ENCODE data around the gene DBH. TPM values are rescaled to one million over a fixed set of nuclear protein-coding genes. Genes with fewer than 3 reads are reported as not detected.

DBH gene
- total and polyA plus RNA-seq, 2 donors (not counting 1 experiment from before 2014, with no cell fraction given), result not detected

DNA sequence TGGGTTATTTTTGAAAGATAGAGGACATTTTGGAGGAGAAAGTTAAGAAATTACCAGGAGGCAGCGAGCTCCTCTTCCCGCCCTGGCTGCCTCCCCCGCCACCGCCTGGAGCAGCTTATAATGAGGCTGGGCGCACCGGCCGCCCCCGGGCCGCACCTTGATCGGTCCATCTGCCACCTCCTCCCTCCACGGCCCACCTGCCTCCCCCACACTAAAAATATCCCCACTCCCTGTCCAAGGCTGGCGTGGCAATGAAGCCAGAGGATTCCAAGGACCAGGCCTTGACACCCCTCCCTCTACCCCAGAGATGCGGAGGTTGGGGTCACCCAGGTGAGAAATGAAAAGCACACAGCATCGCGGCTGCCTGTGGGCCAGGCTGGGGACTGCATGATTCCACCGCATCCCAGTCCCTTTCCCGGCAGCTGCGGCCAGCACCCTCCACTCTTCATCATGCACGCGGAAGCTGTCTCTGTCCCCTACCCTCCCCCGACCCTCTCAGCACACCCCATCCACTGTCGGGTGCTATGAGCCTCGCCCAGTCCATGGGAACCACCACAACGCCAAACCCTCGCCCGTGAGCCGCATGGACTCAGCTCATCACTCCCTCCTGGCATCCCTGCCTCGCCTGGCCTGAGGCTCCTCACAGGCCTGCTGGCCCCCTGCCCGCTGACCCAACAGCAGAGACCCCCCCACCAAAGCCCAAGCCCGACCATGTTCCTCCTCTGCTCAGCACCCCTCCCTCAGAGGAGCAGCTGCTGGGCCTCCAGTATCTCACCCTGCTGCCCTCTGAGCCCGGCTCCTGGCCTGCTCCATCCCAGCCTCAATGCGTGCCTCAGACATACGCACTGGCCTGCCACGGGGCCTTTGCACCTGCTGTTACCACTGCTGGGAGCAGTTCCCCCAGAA, 51.9 kb downstream of the DBH start:
- 92% methylated on average over 31 of the region's 34 CpGs for WGBS (ENCODE audit: insufficient coverage)
- H3K36me3 ChIP-seq (replicated peaks in 1 of 2; ENCODE audit: control extremely low read depth in 1 of 2, control insufficient read depth in 1 of 2, extremely low read depth in 1 of 2, insufficient read depth in 2 of 2, low read length in 1 of 2), result no peaks in the 10 kb centered on the region
- no peaks in the 10 kb centered on the region for H3K79me2 ChIP-seq (ENCODE audit: control insufficient read depth, insufficient read depth, low read length)

More for the DNA sequence above, 51.9 kb downstream of the DBH start:
- Histone ChIP-seq H3K9me3 (ENCODE audit: control extremely low read depth in 1 of 3, control insufficient read depth in 2 of 3, insufficient read depth in 1 of 3, low read length in 2 of 3) (peaks cover 0 to 3% (median 0%) of the 10 kb centered on the region in 3 donors), H3K27ac (ENCODE audit: low read length in 2 of 2) (no peak overlapping the region), H3K4me3 (ENCODE audit: control extremely low read depth in 1 of 5, extremely low read depth in 1 of 5, insufficient read depth in 1 of 5, low read depth in 2 of 5, low read length in 4 of 5) (no peak overlapping the region), H4K20me1 (ENCODE audit: control insufficient read depth, insufficient read depth, low read length, poor library complexity, severe bottlenecking) (no peaks in the 10 kb centered on the region), H3K4me1 (ENCODE audit: control insufficient read depth in 2 of 2, insufficient read depth in 2 of 2, low read length in 2 of 2) (peaks cover 0 to 10% of the 10 kb centered on the region in 2 donors), H2AFZ (ENCODE audit: insufficient read depth, low read depth, low read length, poor library complexity, severe bottlenecking) (no peak overlapping the region), H3K9ac (ENCODE audit: low read length) (no peak overlapping the region), H3K27me3 (replicated peaks in 1 of 4; ENCODE audit: control extremely low read depth in 1 of 4, control insufficient read depth in 3 of 4, insufficient read depth in 4 of 4, low read length in 3 of 4) (no peaks in the 10 kb centered on the region), H3K4me2 (replicated peaks; ENCODE audit: low read depth, low read length, poor library complexity, severe bottlenecking) (no peak overlapping the region)
- Mint-ChIP-seq H3K27me3 (peaks cover 2% of the 10 kb centered on the region), H3K4me3 (no peak overlapping the region), H3K27ac (no peak overlapping the region), H3K4me1 (peaks cover 5% of the 10 kb centered on the region), H3K9me3 (ENCODE audit: insufficient read depth) (no peaks in the 10 kb centered on the region)
- TF ChIP-seq, protein P1, sequence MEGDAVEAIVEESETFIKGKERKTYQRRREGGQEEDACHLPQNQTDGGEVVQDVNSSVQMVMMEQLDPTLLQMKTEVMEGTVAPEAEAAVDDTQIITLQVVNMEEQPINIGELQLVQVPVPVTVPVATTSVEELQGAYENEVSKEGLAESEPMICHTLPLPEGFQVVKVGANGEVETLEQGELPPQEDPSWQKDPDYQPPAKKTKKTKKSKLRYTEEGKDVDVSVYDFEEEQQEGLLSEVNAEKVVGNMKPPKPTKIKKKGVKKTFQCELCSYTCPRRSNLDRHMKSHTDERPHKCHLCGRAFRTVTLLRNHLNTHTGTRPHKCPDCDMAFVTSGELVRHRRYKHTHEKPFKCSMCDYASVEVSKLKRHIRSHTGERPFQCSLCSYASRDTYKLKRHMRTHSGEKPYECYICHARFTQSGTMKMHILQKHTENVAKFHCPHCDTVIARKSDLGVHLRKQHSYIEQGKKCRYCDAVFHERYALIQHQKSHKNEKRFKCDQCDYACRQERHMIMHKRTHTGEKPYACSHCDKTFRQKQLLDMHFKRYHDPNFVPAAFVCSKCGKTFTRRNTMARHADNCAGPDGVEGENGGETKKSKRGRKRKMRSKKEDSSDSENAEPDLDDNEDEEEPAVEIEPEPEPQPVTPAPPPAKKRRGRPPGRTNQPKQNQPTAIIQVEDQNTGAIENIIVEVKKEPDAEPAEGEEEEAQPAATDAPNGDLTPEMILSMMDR (IDR thresholded peaks at IDR 0.05), result no peak
- TF ChIP-seq EZH2 (IDR thresholded peaks at IDR 0.05; ENCODE audit: borderline replicate concordance, insufficient read depth, low read depth, low read length, poor library complexity, severe bottlenecking), result no peak
- intact Hi-C loops (cut with micrococcal nuclease), result no loop called here
- POLR2A ChIA-PET, result no interaction called here
- DNase-seq (no peak), ATAC-seq (ENCODE audit: low read depth) (no peak)
- CTCF ChIA-PET, result no interaction called here
